AG09319 (cell line): ENCODE data around the gene FKBP8.
"Not testable (repeated sequence)": the region's sequence is repeated elsewhere in the genome, so short reads cannot be mapped to it uniquely, and the experiment has no call there.

Experiments
- DNase-seq: peaks from one replicate; pipeline ENCODE4 v3.0.0-alpha.2; 2010; ENCODE audit warnings: low read depth; ENCODE audit errors: extremely low read depth
- CTCF ChIP-seq: IDR thresholded peaks from 2 replicates; pipeline ENCODE4 v1.5.1; 2011; ENCODE audit warnings: low read depth, mild to moderate bottlenecking, inconsistent platforms, low read length, moderate library complexity

Gene FKBP8

GRCh38 chr19:18526316-18526715, 17.1 kb downstream of the FKBP8 start:
- DNase-seq = no peak
- TF ChIP-seq CTCF = no peak

- TF ChIP-seq CTCF = no peak
- no peak for DNase-seq
Measured at GRCh38 chr19:18523841-18524240, 19.5 kb downstream of the FKBP8 start.

DNA sequence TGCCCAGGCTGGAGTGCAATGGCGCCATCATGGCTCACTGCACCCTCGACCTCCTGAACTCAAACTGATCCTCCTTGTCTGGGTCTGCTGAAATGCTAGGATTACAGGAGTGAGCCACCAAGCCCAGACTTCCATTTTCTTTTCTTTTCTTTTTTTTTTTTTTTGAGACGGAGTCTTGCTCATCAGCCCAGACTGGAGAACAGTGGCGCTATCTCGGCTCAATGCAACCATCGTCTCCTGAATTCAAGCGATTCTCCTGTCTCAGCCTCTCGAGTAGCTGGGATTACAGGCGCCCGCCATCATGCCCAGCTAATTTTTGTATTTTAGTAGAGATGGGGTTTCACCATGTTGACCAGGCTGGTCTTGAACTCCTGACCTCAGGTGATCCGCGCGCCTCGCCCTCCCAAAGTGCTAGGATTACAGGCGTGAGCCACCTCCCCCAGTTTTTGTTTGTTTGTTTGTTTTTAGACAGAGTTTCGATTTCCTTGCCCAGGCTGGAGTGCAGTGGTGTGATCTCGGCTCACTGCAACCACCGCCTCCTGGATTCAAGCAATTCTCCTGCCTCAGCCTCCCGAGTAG, 20.4 kb downstream of the FKBP8 start:
- not testable (repeated sequence) for DNase-seq

GRCh38 chr19:18522124-18522861, 21.1 kb downstream of the FKBP8 start:
- TF ChIP-seq CTCF = peak; percentile 20
- DNase-seq = peak; percentile 100

- no peak for TF ChIP-seq CTCF
- DNase-seq = no peak
Measured at GRCh38 chr19:18521692-18522123, 21.7 kb downstream of the FKBP8 start, which contains the start of gene ELL. Gene ELL (minus strand): TSS chr19:18522070. CDS start chr19:18522055, 15 bp downstream.

- no peak for TF ChIP-seq CTCF
- DNase-seq = no peak
Measured at GRCh38 chr19:18520848-18521691, 22.3 kb downstream of the FKBP8 start.

GRCh38 chr19:18519962-18520847, 23.2 kb downstream of the FKBP8 start:
- peak; percentile 61 for TF ChIP-seq CTCF
- no peak for DNase-seq
